Fibroblast of peridontal ligament (primary cell): Measurements from ENCODE around the gene RAC2.
"Not testable (repeated sequence)": the region's sequence is repeated elsewhere in the genome, so short reads cannot be mapped to it uniquely, and the experiment has no call there.

Experiments
- DNase-seq: peaks from one replicate; pipeline ENCODE4 v3.0.0-alpha.2; 2010; ENCODE audit errors: extremely low read depth

Gene RAC2

DNA sequence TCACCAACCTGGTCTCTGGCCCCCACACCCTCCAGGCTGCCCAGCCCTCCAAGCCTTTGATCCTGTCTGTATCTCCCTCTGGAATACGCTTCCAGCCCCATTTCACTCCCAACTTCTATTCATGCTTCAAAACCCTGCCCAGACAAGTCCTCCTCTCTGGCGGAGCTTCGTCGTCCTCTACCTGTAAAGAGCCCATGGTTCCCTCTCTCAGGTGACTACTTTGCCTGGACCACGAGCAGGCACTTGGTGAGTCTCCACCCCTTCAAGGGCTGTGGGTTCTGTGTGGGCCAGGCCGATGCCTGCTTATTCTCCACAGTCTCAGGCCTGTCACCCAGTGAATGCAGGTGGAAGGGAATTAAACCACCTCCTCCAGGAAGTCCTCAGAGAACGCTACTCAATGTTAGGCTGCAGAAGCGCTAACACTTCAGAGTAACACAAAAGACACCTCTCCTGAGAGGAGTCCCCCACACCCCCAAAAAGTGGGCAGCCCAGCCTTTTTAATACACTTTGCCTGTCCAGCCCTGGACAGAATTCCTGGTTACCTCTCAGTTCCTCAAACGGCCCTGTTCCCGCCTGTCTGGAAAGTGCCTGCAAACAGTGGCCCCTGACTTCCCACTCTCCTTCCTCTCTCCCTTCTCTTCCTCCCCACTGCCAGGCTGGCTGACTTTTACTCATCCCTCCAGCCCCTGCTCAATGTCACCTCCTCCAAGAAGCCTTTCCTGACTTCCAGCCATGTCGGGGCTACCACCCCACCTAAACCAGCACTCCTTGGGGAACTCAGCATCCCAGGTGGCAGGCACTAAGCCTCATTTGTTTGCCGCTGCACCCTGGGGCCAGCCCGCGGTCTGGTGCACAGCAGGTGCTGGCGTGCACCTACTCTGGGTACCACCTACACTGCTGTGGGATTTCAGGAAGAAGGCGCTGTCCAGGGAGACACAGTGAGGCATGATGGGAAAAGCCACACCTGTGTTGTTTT is 9.0 kb downstream of the RAC2 start:
- DNase-seq: no peak

DNA sequence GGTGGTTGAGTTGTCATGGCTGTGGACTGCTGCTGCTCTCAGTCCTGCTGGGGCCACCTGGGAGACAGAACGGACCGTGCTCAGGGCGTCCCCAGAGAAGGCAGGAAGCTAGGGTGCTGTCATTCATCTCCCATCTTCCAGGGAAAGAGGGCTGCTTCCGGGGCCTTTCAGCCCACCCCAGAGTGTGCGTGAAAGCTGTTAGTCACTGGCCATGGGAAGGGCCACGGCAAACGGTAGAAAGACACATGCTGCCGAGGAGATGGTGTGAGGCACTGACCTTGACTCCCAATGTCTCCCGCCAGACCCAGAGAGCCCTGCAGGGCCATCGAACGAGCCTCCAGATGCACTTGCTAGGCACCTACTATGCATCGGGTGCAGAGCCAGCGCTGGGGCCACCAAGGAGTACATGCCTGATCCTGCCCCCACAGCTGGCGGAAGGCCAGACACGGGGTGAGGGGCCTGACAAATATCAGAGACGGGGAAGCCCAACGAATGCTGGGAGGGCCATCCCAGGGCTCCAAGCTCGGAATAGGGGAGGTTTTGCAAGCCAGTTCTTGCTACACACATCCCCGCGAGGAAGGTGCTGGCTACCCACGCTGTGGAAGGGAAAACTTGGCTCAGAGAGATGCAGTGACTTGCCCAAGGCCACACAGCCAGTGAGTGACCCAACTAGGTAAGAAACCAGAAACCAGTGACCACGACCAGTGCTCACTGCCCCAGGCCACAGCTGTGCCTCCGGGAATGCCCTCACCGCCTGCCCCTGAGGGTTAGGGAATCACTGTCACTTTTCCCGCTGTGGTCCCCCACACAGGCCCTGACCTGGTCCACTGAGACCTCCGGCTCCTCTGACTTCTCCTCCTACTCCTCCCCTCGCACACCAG is 10.1 kb downstream of the RAC2 start:
- no peak for DNase-seq

DNA sequence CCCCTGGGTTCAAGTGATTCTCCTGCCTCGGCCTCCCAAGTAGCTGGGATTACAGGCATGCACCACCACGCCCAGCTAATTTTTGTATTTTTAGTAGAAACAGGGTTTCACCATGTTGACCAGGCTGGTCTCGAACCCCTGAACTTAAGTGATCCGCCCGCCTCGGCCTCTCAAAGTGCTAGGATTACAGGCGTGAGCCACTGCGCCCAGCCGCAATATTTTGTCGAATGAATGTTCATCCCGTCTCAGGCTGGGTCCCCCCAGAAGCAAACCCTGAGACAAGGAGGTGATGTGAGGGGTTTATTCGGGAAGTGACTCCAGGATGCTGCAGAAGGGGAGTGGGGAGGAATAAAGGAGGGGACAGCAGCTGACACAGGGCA is 10.7 kb downstream of the RAC2 start:
- not testable (repeated sequence) for DNase-seq

DNA sequence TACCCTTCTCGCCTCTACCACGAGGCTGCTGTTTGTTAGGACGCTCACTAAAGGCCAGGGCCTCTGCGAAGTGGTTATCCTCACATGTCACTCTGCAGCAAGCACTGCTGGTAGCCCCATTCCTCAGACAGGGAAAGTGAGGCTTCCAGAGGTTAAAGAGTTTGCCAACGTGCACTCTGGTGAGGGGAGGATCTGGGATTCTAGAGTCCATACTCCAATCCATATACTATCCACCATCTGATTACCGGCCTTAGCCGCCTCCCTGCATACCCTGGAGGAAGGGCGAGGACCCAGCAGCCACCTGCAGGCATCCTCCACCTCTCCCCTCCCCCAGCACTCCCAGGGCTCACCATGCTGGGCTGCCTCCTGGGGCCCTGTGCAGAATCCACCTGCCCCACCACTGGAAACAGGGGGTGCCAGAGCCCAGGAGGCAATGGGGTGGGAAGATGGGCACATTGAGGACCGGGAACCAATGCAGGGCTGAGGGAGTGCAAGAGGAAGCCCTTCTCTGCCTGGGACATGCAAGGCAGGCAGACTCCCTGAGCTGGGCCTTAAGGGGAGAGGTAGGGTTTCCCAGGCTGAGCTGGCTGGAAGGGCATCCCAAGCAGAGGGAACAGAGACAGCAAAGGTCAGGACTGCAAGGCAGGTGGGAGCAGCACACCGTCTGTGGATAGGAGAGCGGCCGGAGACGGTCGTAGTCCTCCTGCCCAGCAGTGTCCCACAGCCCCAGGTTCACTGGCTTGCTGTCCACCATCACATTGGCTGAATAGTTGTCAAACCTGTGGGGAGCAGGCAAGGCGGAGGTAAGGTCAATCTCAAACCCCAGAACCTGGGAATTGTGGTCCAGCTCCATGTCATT is 11.7 kb downstream of the RAC2 start:
- DNase-seq: no peak

DNA sequence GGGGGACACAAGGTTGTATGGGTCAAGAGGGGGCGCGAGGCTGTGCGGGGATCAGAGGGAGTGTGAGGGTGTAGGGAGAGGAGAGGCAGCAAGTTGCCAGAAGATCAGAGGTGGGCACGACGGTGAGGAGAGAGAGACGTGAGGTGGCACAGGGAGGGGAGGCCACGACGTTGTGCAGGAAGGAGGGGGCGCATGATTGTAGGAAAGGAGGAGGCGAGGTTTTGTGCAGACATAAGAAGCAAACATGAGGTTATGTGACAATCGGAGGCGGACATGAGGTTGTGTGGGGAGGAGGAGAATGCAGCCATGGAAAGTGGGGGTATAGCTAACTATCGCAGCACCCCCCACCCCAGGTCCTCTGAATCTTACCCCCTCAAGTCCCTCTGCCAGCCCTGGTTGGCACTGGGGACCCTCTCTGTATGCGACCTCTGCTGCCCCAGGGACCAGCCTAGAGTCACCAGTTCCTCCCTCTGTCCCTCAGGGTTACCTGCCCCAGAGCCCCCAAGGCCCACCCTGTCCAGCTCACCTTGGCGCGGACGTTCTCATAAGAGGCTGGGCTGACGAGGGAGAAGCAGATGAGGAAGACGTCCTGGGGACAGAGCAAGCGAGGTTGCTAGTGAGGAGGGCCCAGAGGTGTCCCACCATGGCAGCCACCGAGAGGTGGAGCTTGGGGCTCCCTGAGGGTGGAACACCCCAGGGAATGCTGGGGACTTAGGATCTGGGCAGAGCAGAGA is 12.5 kb downstream of the RAC2 start:
- DNase-seq: no peak

DNA sequence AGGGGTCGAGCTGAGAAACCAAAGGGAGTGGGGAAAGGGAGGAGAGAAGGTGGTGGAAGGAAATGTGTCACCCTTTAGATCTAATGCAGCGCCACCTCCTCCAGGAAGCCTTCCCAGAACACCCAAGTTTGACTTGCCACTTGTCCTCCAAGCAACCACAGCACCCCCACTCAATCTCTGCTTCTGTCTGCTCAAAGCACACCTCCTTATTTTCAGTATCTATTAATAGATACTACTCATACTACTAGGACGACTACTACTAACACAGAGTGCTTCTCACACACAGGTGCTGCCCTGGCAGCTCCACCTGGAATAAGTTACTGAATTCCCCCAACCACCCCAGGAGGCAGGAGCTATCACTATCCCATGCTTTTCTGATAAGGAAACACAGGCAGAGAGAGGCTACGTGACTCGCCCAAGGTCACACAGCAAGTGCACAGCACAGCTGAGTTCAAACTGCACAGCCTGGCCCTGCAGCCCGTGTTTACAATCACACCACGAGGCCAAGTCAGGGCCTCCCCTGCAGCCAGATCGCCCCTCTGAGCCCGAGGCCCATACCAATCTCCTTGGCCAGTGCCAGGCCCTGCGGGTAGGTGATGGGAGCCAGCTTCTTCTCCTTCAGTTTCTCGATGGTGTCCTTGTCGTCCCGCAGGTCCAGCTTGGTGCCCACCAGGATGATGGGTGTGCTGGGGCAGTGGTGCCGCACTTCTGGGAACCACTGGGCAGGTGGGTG is 13.2 kb downstream of the RAC2 start:
- no peak for DNase-seq

DNA sequence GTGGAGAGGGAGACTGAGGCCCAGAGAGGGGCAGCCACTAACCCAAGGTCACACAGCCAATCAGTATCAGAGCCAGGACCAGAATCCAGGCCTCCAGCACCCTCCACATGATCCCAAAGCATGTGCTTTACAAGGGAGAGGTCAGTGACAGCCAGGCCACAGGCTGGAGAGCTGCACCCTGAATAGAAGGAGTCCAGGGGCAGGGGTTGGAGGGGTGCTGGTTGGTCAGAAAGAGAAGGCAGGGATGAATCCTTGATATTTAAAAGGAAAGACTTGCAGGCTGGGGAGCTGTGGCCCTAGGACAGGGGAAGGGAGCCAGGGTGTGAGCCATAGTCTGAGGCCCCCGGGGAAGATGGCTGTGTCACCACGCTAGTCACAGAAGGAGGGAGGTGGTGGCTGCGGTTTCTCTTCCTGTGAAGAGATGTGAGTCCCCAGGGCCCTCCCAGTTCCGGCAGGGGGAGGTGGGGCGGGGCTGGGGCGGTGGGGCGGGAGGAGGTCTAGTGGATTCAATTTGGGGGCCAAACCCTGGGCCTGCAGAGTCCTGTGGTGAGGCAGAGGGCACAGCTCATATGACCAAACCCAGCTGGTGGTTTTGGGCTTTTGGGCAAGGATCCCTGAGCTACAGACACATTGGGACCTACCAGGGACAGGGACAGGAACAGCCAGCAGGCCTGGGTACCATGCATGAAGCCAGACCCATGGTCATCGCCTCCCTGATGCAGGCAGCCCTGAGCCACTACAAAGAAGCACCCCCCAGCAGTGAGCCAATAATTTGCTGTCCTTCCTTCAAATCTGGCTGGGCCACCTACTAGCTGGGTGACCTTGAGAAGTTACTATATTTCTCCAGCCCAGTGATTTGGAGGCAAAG is 14.0 kb downstream of the RAC2 start:
- DNase-seq: no peak

DNA sequence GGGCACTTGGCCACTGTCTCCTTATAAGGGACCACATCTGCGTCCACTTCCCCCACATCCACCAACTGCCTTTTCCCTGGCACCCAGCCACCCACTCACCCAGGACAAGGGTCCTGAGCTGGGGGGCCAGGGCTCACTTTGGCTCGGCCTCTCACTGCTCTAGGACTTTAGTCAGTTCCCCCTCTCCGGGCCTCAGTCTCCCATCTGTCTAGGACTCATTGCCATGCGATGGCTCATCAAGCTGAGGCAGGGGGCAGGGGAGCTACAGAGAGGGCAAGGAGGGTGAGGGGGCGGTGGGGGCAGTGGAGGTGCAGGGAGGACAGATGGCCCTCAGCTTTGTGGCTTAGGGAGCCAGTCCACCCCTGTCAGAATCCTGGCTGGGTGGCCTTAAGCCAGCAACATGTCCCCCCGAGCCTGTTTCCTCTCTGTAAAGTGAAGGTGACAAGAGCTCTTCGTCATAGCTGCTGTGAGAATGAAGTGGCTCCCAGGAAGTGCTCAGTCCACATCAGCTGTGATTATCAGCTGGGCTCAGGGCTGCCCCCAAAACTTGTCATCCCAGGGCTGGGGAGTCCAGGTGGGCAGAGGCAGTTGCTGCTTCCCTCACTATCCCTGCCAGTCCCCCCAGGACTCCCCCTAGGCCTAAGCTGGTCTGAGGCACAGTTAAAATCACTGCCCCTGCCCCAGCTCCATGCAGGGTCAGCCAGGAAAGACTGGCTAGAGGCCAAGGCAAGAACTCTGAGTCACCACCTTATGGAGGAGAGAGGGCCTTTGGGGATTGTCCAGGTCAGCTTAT is 14.9 kb downstream of the RAC2 start:
- DNase-seq: peak; percentile 74

DNA sequence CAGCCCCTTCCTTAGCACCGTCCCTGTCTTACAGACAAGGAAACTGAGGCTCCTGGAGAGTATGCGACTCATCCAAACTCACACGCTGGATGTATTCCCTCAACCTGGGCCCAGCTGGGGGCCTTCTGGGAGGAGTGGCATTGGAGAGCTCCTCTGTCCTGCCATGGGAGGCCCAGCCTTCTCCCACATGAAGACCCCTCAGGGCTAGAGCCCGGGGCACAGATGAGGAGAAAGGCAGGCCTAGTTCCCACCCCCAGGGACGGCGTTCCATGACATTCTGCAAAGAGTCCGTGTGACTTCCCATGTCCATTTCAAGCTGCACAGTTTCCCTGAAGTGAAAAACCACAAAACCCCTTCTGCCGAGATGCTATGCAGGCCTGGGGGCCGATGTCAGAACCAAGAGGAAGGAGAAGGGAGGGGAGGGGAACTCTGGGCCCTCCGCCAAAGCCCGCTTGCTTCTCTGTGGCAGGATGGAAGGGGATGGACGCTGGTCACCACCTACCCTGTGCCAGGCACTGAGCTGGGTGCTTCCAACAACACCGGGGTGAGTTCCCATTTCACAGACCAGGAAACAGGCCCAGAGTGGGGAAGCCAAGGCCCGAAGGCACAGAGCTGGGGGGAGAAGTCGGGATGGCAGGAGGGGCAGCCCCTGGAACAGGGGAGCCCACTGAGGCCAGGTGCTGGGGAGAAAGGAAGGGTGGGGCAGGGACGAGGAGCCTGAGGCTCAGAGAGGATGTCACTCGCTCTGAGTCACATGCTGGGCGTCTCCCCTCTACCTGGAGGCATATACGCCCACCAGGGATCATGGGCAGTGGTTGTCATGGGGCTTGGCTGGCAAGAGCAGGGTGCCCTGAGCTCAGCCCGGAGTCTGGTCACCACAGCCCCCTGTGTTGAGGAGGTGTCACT is 15.7 kb downstream of the RAC2 start:
- DNase-seq: peak; percentile 11

DNA sequence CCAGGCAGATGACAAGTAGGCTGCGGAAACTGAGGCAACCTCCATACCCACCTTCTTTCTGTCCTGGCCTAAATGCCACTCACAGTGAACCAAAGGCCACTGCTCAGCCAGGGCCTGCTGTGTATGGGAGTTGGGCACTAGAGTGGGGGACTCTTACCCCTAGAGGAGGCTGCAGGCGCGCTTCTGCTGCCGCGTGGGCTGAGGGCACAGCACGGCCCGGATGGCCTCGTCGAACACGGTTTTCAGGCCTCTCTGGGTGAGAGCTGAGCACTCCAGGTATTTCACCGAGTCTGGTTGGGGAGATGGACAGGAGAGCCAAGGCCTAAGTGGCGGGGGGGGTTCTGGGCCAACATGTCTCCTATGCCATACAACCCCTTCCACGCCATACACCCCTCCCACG is 17.6 kb downstream of the RAC2 start:
- DNase-seq: no peak

DNA sequence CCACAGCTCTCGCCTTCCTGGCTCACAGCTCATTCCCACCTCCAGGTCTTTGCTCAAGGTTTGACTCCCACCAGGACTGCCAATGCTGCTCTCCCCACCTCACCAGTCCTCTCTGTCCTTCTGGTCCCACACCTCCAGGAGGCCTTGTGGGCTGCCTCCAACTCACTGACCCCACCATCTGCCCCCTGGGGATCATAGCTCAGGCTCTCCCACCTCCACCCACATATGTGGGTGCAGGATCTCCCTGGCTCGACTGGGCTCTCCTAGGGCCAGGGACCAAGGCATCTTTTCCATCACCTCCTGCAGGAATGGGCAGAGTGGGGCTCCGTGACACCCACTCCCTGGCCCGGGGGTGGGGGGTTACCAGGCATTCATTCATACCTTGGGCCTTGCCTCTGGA is 18.0 kb downstream of the RAC2 start:
- no peak for DNase-seq

DNA sequence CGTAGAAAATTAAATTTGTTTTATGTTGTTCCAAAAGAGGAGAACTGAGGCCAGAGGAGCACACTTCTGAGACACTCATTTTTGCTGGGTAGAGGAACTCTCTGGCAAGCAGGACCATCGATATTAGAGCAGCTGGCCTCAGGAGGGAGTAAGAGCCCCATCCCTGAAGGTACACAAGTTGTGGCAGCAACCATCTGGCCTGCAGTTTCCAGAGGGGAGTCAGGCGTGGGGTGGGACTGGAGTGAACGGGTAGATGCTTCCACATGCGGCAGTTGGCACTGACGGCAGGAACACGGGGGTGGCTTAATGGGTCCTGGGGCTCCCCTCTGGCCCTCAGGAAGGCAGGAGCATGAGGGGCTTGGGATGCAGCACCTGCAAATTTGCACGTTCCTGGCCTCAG is 18.6 kb downstream of the RAC2 start:
- no peak for DNase-seq

DNA sequence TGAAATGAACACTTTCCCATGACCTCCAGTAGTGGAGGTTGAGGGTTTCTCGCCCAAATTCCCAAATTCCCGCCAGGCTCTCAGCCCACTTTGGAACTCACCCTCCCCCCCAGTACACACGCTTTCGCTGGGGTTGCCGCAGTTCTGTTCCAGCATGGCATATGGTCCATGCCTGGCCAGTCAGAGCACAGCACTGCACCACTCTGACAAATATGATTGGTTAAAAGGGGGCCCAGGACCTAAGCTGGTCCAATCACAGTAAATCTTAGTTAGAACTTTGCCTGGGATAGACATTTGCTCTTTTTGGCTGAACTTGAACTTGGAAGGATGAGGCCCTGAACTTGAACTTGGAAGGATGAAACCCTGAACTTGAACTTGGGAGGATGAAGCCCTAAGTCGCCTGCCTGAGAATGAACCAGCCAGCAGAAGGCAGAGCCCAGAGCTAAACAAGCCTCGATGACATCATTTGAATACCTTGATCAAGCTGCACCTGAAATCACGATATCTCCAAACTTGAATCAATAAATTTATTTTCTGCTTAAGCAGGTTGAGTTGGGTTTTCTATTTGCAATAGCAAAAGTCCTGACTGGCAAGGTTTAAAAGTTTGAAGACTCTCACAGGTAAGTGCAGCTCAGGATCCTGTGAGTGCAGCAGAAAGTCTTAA is 19.2 kb downstream of the RAC2 start:
- no peak for DNase-seq

DNA sequence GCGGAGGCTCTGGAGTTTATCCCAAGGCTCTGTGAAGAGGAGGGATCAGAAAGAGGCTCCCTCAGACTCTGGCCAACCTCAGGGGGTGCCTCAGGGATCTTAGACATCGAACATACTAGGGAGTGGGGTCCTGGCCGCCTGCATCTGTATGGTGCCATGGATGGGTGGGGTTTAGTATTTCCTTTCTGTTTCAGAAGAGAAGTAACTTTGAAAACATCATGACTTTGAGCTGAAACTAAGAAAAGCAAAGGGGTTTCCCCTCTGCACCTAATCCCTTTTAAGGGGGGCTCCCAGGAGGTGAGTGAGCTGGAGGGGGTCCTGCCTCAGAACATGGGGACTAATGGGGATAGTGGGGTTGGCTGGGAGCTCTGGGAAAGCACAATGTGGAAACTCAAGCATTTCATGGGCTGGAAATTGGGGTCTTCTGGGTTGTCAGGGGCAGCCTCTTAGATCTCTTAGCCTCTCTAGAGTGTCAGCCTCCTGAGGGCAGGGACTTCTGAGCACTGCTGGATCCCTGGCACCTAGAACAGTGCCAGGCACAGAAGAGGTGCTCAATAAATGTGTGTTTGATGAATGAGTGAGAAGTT is 20.0 kb downstream of the RAC2 start:
- no peak for DNase-seq

DNA sequence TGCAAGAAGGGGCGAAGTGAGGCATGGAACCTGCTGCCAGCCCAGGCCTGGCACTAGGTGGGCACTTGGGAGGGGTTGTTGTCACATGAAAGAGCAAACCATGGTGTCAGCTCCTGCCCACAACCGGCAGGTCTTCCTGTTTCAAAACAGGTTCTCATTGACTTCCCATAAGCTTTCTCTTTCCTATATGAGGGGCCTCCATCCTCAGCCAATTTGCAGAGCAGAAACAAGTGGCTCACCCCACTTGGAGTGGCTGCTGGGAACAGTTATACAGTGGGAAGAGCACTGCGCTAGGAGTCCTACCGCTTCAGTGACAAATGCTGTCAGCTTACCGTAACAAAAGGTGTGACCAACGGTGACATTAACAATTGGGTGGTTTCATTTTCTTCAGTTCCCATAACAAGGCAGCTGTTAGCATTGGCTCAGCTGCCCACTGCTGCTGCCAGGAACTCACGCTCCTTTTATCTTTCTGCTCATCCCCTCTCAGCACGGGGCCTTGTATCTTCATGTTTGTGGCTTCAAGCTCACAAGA is 21.6 kb downstream of the RAC2 start:
- no peak for DNase-seq
